Ovary (tissue), 9 donors: ENCODE measurements around the gene OAS3. TPM values are rescaled to one million over a fixed set of nuclear protein-coding genes. Genes with fewer than 3 reads are reported as not detected.
"Not testable (repeated sequence)": the region's sequence is repeated elsewhere in the genome, so short reads cannot be mapped to it uniquely, and the experiment has no call there.

Experiments
- DNase-seq, 5 donors: peaks; one replicate each; pipeline ENCODE4 v3.0.0-alpha.2; 2019 to 2020
- H3K27ac ChIP-seq, 2 donors: fragments of 200-600 bp; one replicate each; pipeline versions ENCODE4 v1.5.1 to v1.8.0; 2019 to 2022
- H3K27me3 ChIP-seq: fragments of 200-600 bp; one replicate; pipeline ENCODE4 v1.8.0; 2022
- H3K36me3 ChIP-seq: fragments of 200-600 bp; sonication (generic); one replicate; pipeline ENCODE4 v1.5.1; 2019
- H3K4me1 ChIP-seq: one replicate; pipeline ENCODE4 v1.8.1; 2013; ENCODE audit warnings: mild to moderate bottlenecking, moderate library complexity; ENCODE audit not compliant: insufficient read depth
- H3K4me3 ChIP-seq: fragments of 200-600 bp; sonication (generic); one replicate; pipeline ENCODE4 v1.5.1; 2017
- H3K9me3 ChIP-seq, 2 donors: fragments of 200-600 bp in 1 of 2; sonication (generic) in 1 of 2; one replicate each; pipeline versions ENCODE4 v1.5.1 to v1.8.1; 2013 to 2019; ENCODE audit warnings: mild to moderate bottlenecking in 1 of 2, moderate library complexity in 1 of 2
- EP300 ChIP-seq: sonication (generic); formaldehyde crosslinking; IDR thresholded peaks from one replicate; pipeline ENCODE4 v1.6.1; 2017; ENCODE audit warnings: antibody characterized with exemption
- POLR2A ChIP-seq: fragments of 450-650 bp; IDR thresholded peaks from one replicate; pipeline ENCODE4 v1.6.1; 2017; ENCODE audit warnings: antibody characterized with exemption, mild to moderate bottlenecking, moderate library complexity
- WGBS, 3 donors: extraction: QIAGEN DNeasy Blood & Tissue Kit in 1 of 3; methylation state at CpG; one replicate each; pipeline versions ENCODE4 v1.1.5 to v1.1.7; 2013 to 2017; 5-methylcytosine and 5-hydroxymethylcytosine counted together
- intact Hi-C, 4 donors: fragments of 100-400 bp; cut with DNase I; formaldehyde crosslinking; loops; one replicate each; pipeline versions ENCODE4 v1.11.0 to v1.15.1; 2022 to 2023
- polyA plus RNA-seq, 2 donors: library from polyadenylated mRNA; stranded (reverse); fragments of 200-250 nt in 1 of 2; fragments of 350-450 nt in 1 of 2; fragmentation: Illumina TruSeq in 1 of 2; extraction: RNeasy Lipid Tissue Mini Kit (QIAGEN cat#74804) in 1 of 2; gene quantifications; one replicate each; pipeline ENCODE4 v1.2.3, GENCODE V29; 2013 to 2014
- total RNA-seq, 7 donors: library from RNA; depleted of rRNA in 2 of 7; stranded (reverse); fragments of >200 nt in 2 of 7; fragmentation: NEBNext Ultra II Directional in 3 of 7; extraction: Animal tissue kit (Norgen Biotek cat#: 25700) in 3 of 7; gene quantifications; one replicate each; pipeline versions ENCODE4 v1.1.0 to v1.2.4, GENCODE V29; 2016 to 2023
- TF ChIP-seq, protein P1 (sequence below), 3 donors: fragments of 450-650 bp in 2 of 3; fragments of 200-600 bp in 1 of 3; IDR thresholded peaks; one replicate each; pipeline versions ENCODE4 v1.5.1 to v1.8.0; 2016 to 2022; ENCODE audit warnings: antibody characterized with exemption in 3 of 3, mild to moderate bottlenecking in 1 of 3
- donor health status: DM: no; HTN: no; CAD: no; lungs with moderate emphysema.
- donor health status: DM: no; HTN: no; CAD: no.
- donor health status: Bipolar disorder and iron deficiency.
- donor health status: DM: yes; HTN: yes; CAD: no.
- donor health status: DM: no; HTN: no; CAD: no.
- donor health status: DM: yes; HTN: yes; CAD: no.

Gene OAS3
- total and polyA plus RNA-seq, 9 donors: 2.3 to 26.2 (median 7.9) TPM

DNA sequence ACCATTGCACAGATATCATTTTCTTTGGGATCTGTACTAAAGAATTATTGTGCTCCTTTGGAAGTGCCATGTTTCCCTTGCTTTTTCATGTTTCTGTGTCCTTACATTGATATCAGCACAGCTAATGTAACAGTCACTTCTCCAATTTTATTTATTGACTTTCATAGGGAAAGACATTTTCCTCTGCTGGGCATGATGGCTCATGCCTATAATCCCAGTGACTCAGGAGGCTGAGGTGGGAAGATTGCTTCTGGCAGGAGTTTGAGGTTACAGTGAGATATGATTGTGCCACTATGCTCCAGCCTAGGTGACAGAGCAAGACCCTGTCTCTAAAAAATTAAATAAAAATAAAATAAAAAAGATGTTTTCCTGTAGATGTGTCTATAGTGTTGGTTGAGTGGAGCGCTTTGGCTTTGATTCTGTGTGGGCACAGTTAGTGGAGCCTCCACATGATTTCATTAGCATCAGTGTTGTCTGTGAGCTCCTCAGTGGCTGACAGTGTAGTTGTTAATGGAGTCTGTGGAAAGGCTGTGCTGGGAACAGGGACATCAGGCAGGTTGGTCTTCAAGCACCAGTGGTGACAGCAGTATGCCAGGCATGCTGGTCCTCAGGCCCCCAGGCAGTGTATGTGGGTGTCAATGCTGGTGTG is 47.5 kb downstream of the OAS3 start:
- TF ChIP-seq EP300 (no peak), POLR2A (no peak)
- TF ChIP-seq, protein P1, sequence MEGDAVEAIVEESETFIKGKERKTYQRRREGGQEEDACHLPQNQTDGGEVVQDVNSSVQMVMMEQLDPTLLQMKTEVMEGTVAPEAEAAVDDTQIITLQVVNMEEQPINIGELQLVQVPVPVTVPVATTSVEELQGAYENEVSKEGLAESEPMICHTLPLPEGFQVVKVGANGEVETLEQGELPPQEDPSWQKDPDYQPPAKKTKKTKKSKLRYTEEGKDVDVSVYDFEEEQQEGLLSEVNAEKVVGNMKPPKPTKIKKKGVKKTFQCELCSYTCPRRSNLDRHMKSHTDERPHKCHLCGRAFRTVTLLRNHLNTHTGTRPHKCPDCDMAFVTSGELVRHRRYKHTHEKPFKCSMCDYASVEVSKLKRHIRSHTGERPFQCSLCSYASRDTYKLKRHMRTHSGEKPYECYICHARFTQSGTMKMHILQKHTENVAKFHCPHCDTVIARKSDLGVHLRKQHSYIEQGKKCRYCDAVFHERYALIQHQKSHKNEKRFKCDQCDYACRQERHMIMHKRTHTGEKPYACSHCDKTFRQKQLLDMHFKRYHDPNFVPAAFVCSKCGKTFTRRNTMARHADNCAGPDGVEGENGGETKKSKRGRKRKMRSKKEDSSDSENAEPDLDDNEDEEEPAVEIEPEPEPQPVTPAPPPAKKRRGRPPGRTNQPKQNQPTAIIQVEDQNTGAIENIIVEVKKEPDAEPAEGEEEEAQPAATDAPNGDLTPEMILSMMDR (IDR thresholded peaks at IDR 0.05): no peak
- no peak overlapping the region for H3K4me3 ChIP-seq
- H3K4me1 ChIP-seq: no peaks in the 10 kb centered on the region
- WGBS, 3 donors: 100% methylated on average over 1 of the region's 1 CpG
- H3K9me3 ChIP-seq: no peaks in the 10 kb centered on the region
- intact Hi-C loops: no loop called here
- DNase-seq: no peak
- H3K27ac ChIP-seq: no peak overlapping the region
- no peaks in the 10 kb centered on the region for H3K36me3 ChIP-seq
- no peaks in the 10 kb centered on the region for H3K27me3 ChIP-seq

DNA sequence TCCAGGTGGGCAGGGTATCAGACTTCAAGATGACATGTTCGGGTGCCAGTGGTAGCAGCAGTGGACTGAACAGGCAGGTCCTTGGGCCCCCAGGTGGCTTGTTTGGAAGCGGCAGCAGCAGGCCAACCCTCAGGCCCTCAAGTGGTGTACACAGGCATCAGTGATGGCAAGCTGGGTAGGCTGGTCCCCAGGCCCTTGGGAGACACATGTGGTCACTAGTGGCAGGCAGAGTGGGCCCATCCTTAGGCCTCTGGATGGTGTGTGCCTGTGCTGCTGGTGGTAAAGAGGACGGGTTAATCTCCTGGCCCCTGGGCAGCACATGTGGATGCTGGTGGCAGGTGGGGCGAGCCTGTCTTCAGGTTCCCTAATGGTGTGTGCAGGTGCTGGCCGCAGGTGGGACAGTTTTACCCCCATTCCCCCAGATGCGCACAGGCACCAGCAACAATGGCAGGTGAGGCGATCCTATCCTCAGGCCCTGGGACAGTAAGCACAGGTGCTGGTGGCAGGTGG is 48.1 kb downstream of the OAS3 start:
- H3K36me3 ChIP-seq: no peaks in the 10 kb centered on the region
- no peaks in the 10 kb centered on the region for H3K27me3 ChIP-seq
- WGBS, 3 donors: 96 to 98% (median 97%) methylated on average over 7 of the region's 7 CpGs
- TF ChIP-seq POLR2A: no peak
- TF ChIP-seq, protein P1 (IDR thresholded peaks at IDR 0.05): no peak
- TF ChIP-seq EP300: no peak
- no peaks in the 10 kb centered on the region for H3K4me1 ChIP-seq
- H3K9me3 ChIP-seq: no peaks in the 10 kb centered on the region
- no peak overlapping the region for H3K4me3 ChIP-seq
- no peak for DNase-seq
- H3K27ac ChIP-seq: no peak overlapping the region
- intact Hi-C loops: no loop called here

DNA sequence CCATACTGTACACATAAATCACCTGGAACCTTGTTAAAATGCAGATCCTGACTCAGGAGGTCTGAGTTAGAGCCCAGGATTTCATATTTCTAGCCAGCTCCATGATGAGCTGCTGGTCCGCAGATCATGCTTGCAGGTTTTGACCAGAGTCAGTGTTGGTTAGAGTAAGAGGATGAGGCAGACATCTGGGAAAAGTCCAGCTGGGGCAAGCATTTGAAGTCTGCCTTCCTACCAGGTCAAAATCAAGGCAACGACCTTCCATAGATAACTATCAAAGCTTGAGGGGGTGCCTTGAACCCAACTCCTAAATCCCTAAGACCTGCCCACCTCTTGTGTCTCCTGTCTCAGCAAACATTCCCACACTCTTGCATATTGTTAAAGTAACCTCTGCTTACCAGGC is 49.3 kb downstream of the OAS3 start:
- no peak for TF ChIP-seq POLR2A
- no peak for TF ChIP-seq EP300
- TF ChIP-seq, protein P1 (IDR thresholded peaks at IDR 0.05): no peak
- no peak overlapping the region for H3K27ac ChIP-seq
- H3K27me3 ChIP-seq: no peaks in the 10 kb centered on the region
- H3K4me3 ChIP-seq: no peak overlapping the region
- WGBS, 3 donors: 82 to 87% (median 85%) methylated on average over 2 of the region's 2 CpGs
- no peaks in the 10 kb centered on the region for H3K9me3 ChIP-seq
- DNase-seq: no peak
- intact Hi-C loops: no loop called here
- no peaks in the 10 kb centered on the region for H3K36me3 ChIP-seq
- H3K4me1 ChIP-seq: no peaks in the 10 kb centered on the region

DNA sequence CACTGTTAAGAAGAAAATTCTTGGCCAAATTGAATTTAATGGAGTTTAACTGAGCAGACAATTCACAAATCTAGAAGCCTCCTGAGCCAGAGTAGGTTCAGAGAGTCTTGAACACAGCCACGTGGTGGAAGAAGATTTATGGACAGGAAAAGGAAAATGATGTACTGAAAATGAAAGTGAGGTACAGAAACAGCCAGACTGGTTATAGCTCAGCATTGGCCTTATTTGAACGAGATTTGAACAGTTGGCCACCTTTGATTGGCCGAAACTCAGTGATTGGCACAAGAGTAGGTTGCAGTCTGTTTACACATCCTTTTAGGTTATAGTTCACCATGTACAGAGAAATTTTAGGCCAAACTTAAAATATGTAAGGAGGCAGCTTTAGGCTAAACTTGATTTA is 50.0 kb downstream of the OAS3 start:
- no peaks in the 10 kb centered on the region for H3K36me3 ChIP-seq
- intact Hi-C loops: no loop called here

DNA sequence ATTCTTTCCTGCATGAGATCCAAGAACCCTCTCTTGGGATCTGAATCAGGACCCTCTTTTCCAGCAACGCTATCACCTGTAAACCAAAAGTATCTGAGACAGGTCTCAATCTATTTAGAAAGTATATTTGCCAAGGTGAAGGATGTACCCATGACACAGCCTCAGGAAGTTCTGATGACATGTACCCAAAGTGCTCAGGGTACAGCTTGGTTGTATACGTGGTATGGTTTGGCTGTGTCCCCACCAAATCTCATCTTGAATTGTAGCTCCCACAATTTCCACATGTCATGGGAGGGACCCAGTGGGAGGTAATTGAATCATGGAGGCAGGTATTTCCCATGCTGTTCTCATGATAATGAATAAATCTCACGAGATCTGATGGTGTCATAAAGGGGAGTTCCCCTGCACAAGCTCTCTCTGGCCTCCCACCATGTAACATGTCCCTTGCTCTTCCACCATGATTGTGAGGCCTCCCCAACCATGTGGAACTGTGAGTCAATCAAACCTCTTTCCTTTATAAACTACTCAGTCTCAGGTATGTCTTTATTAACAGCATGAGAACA is 50.6 kb downstream of the OAS3 start:
- H3K36me3 ChIP-seq, H3K4me1 ChIP-seq, H3K27me3 ChIP-seq, H3K27ac ChIP-seq, DNase-seq, H3K9me3 ChIP-seq, H3K4me3 ChIP-seq, intact Hi-C loops: not testable (repeated sequence)
- WGBS, 3 donors: 86 to 94% (median 92%) methylated on average over 3 of the region's 3 CpGs

More for the DNA sequence above, 50.0 kb downstream of the OAS3 start:
- H3K4me3 ChIP-seq: no peak overlapping the region
- no peak for DNase-seq
- no peak for TF ChIP-seq POLR2A
- TF ChIP-seq EP300: no peak
- TF ChIP-seq, protein P1 (IDR thresholded peaks at IDR 0.05): no peak
- H3K27me3 ChIP-seq: no peaks in the 10 kb centered on the region
- WGBS, 3 donors: 60 to 63% (median 60%) methylated on average over 3 of the region's 3 CpGs
- no peaks in the 10 kb centered on the region for H3K9me3 ChIP-seq
- no peak overlapping the region for H3K27ac ChIP-seq
- no peaks in the 10 kb centered on the region for H3K4me1 ChIP-seq
